GM06990 (cell line): ENCODE data around the gene CBL.
"Not testable (repeated sequence)": the region's sequence is repeated elsewhere in the genome, so short reads cannot be mapped to it uniquely, and the experiment has no call there.

Source experiments
- DNase-seq: peaks from one replicate; pipeline ENCODE4 v3.0.0-alpha.2; 2011; ENCODE audit not compliant: insufficient read length; ENCODE audit errors: extremely low read depth
- H3K27me3 ChIP-seq: replicated peaks from 2 replicates; pipeline ENCODE4 v1.6.0; 2011; ENCODE audit warnings: low read length; ENCODE audit not compliant: control insufficient read depth, insufficient read depth
- H3K36me3 ChIP-seq: 2 replicates; pipeline ENCODE4 v1.5.1; 2011; ENCODE audit warnings: low read length; ENCODE audit not compliant: control insufficient read depth, insufficient read depth
- H3K4me3 ChIP-seq: replicated peaks from 2 replicates; pipeline ENCODE4 v1.5.1; 2011; ENCODE audit warnings: low read depth, mild to moderate bottlenecking, control low read depth, low read length
- CTCF ChIP-seq: IDR thresholded peaks from 2 replicates; pipeline ENCODE4 v1.5.1; 2011; ENCODE audit warnings: low read length, control low read depth, mild to moderate bottlenecking, inconsistent platforms; ENCODE audit not compliant: insufficient read depth, poor library complexity, severe bottlenecking

CBL gene

GRCh38 chr11:119193001-119193400 lies 13.1 kb upstream of the CBL start:
- H3K36me3 ChIP-seq, result no peaks in the 10 kb centered on the region
- H3K27me3 ChIP-seq, result no peaks in the 10 kb centered on the region
- TF ChIP-seq CTCF, result no peak
- DNase-seq, result no peak
- no peak overlapping the region for H3K4me3 ChIP-seq

- Histone ChIP-seq H3K4me3 (no peak overlapping the region), H3K27me3 (no peaks in the 10 kb centered on the region), H3K36me3 (no peaks in the 10 kb centered on the region)
- no peak for TF ChIP-seq CTCF
- DNase-seq, result no peak
Measured at GRCh38 chr11:119193626-119194025, 12.5 kb upstream of the CBL start.

GRCh38 chr11:119194811-119195440 lies 11.2 kb upstream of the CBL start:
- Histone ChIP-seq H3K27me3 (no peaks in the 10 kb centered on the region), H3K36me3 (no peaks in the 10 kb centered on the region), H3K4me3 (no peak overlapping the region)
- TF ChIP-seq CTCF, result no peak
- no peak for DNase-seq

DNA sequence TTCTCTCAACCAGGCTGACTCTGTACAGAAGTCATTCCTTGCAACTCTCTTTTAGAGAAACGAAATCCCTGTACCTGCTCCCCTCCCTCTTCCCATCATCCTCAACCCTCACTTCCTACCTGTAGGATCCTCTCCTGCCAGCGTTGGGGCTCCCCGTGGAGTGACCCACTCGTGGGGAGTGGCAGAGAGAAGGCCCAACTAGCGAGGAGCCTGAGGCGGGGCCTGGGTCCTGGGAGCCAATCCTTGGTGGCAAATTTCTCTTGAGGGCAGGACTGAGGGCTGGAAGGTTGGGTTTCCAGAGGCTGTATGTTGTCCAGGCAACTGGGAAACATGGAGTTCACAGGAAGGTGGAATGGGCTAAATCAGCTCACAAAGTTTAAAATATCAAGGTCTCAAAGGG lies 10.5 kb upstream of the CBL start:
- Histone ChIP-seq H3K27me3 (no peaks in the 10 kb centered on the region), H3K36me3 (no peaks in the 10 kb centered on the region), H3K4me3 (no peak overlapping the region)
- TF ChIP-seq CTCF, result no peak
- no peak for DNase-seq

GRCh38 chr11:119196833-119197483 lies 9.2 kb upstream of the CBL start:
- no peaks in the 10 kb centered on the region for H3K27me3 ChIP-seq
- H3K36me3 ChIP-seq, result no peaks in the 10 kb centered on the region
- TF ChIP-seq CTCF, result peak; percentile 79
- DNase-seq, result no peak
- H3K4me3 ChIP-seq, result no peak overlapping the region

- Histone ChIP-seq H3K36me3 (no peaks in the 10 kb centered on the region), H3K4me3 (no peak overlapping the region), H3K27me3 (no peaks in the 10 kb centered on the region)
- no peak for TF ChIP-seq CTCF
- DNase-seq, result no peak
Measured at GRCh38 chr11:119198925-119199324, 7.2 kb upstream of the CBL start.

- H3K4me3 ChIP-seq, H3K27me3 ChIP-seq, DNase-seq, H3K36me3 ChIP-seq: not testable (repeated sequence)
Measured at GRCh38 chr11:119201236-119201635, 4.9 kb upstream of the CBL start.
